Activated gamma-delta T cell (primary cell): ENCODE data around the gene ZNF750.
"Not testable (repeated sequence)": the region's sequence is repeated elsewhere in the genome, so short reads cannot be mapped to it uniquely, and the experiment has no call there.

Source experiments
- DNase-seq: peaks from one replicate; lab custom pipeline; 2025; lab: John Stamatoyannopoulos, UW

Gene ZNF750

DNA sequence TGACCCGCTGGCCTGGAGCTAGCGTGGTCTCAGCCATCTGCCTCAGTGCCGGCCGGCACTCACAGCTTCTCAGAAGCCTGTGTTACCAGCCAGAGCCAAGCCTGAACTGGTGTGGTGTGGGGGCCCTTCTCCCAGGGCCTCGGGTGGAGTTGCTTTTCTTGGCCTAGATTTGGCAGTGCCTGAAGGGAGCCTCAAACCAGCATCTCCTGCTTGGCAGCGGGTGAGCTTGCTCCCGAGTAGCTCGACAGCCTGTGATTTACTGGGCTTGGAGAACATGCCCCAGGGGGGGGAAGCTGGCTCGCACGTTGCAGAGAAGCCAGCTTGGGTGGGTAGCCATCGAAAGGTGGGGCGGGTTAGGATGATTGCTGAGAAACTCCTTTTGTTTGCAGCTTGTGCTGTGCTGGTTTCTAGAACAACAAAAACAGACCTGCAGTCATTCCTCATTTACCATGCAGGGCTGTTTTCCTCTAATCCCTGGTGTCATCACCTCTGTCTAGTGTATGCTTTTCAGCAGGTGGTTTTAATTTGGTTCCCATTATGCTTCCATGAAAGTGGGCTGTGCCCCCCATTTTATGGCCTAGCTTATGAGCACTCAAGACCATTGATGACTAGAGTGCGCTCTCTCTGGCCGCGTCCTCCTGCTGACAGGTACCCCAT, 45.7 kb downstream of the ZNF750 start:
- DNase-seq: no peak

DNA sequence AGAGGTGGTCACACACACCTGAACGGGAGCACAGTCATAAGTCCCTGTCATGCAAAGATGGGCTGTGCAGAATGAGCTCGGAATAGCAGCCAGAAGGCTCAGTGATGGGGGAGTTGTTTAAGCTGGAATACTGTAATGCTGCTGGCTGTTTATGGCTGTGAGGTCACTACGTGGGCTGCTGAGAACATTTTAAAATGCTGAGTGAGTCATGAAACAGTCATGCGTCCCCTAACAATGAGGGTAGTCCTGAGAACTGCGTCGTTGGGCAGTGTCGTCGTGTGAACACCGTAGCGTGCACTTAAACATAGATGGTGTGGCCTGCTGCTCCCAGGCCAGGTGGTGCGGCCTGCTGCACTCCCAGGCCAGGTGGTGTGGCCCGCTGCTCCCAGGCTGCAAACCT, 48.3 kb downstream of the ZNF750 start:
- DNase-seq: no peak

DNA sequence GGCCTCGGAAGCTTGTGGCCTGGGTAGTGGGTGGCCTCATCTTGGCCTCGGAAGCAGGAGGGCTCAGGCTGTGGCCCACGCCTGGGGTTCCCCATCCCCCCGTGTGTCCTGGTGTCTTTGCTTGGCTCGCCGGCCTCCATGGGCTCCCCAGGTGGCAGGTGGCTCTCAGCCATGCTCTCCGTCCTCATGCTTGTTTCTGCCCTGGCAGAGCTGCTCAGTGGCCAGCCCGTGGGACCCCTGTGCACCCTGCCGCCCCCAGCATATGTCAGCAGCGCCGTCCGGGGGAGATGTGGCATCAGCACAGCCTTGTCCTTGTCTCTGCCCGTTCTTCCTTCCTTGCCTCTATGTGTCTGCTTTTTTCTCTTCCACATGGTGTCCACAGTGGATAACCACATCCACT, 49.4 kb downstream of the ZNF750 start:
- no peak for DNase-seq

GRCh38 chr17:82789806-82790205, 50.0 kb downstream of the ZNF750 start:
- DNase-seq: no peak

DNA sequence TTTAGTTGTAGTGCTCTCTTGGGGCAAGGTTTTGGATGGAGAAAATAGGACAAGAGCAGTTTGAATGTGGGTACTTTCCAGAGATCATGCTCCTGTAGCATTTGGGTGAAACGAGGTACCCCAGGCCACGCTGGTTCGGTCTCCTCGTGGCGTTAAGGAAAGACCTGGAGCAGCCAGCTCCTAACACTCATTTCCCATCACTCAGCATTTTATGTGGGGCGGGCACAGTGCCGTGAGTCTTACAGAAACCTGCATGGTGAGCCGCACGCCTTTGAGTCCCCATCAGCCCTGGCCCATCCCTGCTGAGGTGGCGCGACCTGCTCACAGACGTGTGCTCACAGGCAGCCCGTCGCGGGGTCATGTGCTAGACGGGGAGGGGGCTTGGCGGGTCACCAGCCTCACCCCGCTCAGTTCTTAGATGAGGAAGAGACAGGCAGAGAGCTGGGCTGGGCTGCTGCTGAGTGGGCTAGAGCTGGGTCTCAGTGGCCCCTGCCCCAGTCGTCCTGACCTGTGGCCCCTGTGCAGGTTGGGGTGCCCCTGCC, 50.7 kb downstream of the ZNF750 start:
- DNase-seq: no peak

GRCh38 chr17:82788206-82789001, 51.4 kb downstream of the ZNF750 start:
- no peak for DNase-seq

- no peak for DNase-seq
Measured at GRCh38 chr17:82787081-82787848, 52.6 kb downstream of the ZNF750 start.

- DNase-seq: no peak
Measured at GRCh38 chr17:82786427-82786826, 53.4 kb downstream of the ZNF750 start.

GRCh38 chr17:82785581-82785980, 54.2 kb downstream of the ZNF750 start:
- not testable (repeated sequence) for DNase-seq

DNA sequence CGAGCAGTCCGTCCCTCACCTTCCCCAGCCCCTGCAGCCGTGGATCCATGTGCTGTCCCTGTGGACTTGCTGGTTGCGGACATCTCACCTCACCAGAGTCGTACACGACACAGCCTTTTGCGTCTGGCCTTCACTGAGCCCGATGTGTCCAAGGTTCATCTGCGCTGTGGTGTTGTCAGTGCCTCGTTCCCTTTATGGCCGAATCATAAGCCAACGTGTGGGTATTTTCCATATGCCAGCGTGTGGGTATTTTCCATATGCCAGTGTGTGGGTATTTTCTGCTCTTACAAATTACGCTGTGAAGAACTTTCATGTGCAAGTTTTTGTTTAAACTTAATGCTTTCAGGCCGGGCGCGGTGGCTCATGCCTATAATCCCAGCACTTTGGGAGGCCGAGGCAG, 56.3 kb downstream of the ZNF750 start:
- DNase-seq: no peak

- peak; percentile 26 for DNase-seq
Measured at GRCh38 chr17:82782657-82783207, 57.1 kb downstream of the ZNF750 start.

- DNase-seq: peak; percentile 67
Measured at GRCh38 chr17:82781894-82782274, 57.9 kb downstream of the ZNF750 start.

DNA sequence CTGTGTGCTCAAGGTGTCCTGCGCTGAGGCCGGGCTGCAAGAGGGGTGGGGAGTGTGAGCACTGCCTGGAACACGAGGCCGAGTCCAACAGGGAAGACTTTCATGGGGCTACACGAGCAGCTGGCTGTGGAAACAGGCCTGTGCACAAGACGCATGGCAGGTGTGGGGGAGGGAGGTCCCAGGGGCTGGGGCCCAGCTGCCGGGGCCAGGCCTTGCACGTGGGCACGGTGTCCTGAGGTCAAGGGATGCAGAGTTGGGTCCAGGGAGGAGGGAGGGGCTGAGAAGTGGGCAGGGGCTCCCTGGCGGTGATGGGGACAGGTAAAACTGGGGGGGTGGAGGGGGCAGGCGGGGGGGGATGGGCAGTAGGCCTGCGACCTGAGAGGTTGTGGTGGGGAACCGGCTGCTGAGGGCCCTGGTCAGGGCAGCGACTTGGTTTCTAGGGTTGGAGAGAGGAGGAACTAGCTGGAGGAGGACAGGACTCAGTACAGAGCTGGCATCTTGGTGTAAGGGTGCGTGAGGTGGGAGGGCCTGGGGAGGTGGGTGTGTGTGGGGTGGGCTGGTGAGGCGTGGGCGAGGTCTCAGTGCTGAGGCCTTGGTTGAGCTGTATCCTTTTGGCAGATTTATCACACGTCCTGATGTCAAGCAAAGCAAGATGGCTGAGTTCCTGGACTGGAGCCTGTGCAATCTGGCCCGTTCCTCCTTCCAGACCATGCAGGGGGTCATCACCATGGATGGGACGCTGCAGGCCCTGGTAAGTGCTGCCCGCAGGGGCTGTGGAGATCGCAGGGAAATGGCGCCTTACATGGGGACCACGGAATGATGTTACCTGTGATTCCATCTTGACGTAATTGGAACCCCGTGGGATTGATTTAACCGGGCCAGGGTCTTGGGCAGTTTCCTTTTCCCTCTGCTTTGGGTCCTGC, 58.6 kb downstream of the ZNF750 start:
- DNase-seq: no peak

DNA sequence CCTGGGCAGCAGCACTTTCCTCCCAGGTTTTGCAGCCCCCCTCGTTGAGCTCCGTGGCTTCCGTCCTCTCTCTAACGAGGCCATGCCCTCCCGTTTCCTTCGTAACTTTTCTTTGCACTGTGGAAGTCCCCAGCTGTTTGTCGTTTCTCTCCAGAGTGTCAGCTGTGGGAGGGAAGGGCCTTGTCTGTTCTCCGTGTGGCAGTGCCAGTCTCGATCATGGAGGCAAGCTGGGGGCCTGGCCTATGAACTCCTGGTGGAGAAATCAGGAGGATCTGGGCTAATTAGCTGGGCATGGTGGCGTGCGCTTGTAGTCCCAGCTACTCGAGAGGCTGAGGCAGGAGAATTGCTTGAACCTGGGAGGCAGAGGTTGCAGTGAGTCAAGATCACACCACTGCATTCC, 59.6 kb downstream of the ZNF750 start:
- no peak for DNase-seq

GRCh38 chr17:82779541-82779940, 60.3 kb downstream of the ZNF750 start:
- DNase-seq: no peak
